HepG2 (cell line): ENCODE measurements around the gene TTC5. TPM values are rescaled to one million over a fixed set of nuclear protein-coding genes. Genes with fewer than 3 reads are reported as not detected.

Experiments
- AFF4 ChIP-seq: sonication (generic); formaldehyde crosslinking; IDR thresholded peaks from 2 replicates; pipeline ENCODE4 v1.4.0; 2020; ENCODE audit warnings: missing genetic modification reagents
- CREB1 ChIP-seq, 2 experiments: fragments of 450-650 bp in 1 of 2; IDR thresholded peaks; 2 replicates each; pipeline ENCODE4 v1.6.1; 2016 to 2017; ENCODE audit warnings: control low read depth in 1 of 2, mild to moderate bottlenecking in 1 of 2, missing compliant biosample characterization in 1 of 2, missing genetic modification characterization in 1 of 2
- GMEB1 ChIP-seq: sonication (generic); formaldehyde crosslinking; IDR thresholded peaks from 2 replicates; pipeline ENCODE4 v1.5.1; 2020; ENCODE audit warnings: missing genetic modification reagents, mild to moderate bottlenecking, borderline replicate concordance
- HDAC2 ChIP-seq: sonication (generic); formaldehyde crosslinking; IDR thresholded peaks from 2 replicates; pipeline ENCODE4 v1.4.0; 2020; ENCODE audit warnings: missing genetic modification reagents
- KDM2A ChIP-seq: sonication (generic); formaldehyde crosslinking; IDR thresholded peaks from 2 replicates; pipeline ENCODE4 v1.4.0; 2020; ENCODE audit warnings: low read depth, missing genetic modification reagents, borderline replicate concordance
- KLF6 ChIP-seq: IDR thresholded peaks from 2 replicates; pipeline ENCODE4 v1.8.0; 2016; ENCODE audit warnings: missing biosample characterization, missing genetic modification reagents
- MTA3 ChIP-seq: sonication (generic); formaldehyde crosslinking; IDR thresholded peaks from 2 replicates; pipeline ENCODE4 v1.4.0; 2020; ENCODE audit warnings: missing genetic modification reagents
- MTERF4 ChIP-seq: sonication (generic); formaldehyde crosslinking; IDR thresholded peaks from 2 replicates; pipeline ENCODE4 v1.8.0; 2023; ENCODE audit warnings: mild to moderate bottlenecking, missing genetic modification reagents
- SMAD9 ChIP-seq: sonication (generic); formaldehyde crosslinking; IDR thresholded peaks from 2 replicates; pipeline ENCODE4 v1.5.1; 2020; ENCODE audit warnings: mild to moderate bottlenecking, missing genetic modification reagents
- SOX5 ChIP-seq: IDR thresholded peaks from 2 replicates; pipeline ENCODE4 v1.6.1; 2016; ENCODE audit warnings: borderline replicate concordance
- SP140L ChIP-seq: sonication (generic); formaldehyde crosslinking; IDR thresholded peaks from 2 replicates; pipeline ENCODE4 v1.4.0; 2020; ENCODE audit warnings: missing genetic modification reagents, borderline replicate concordance
- U2AF1 ChIP-seq: fragments of 200-400 bp; formaldehyde crosslinking; optimal IDR thresholded peaks from 2 replicates; pipeline ENCODE3; 2017; ENCODE audit warnings: mild to moderate bottlenecking, low read depth, low read length
- ZBTB26 ChIP-seq: IDR thresholded peaks from 2 replicates; pipeline ENCODE4 v1.6.1; 2016; ENCODE audit warnings: missing compliant biosample characterization, missing genetic modification reagents, borderline replicate concordance
- ZBTB4 ChIP-seq: sonication (generic); formaldehyde crosslinking; IDR thresholded peaks from 2 replicates; pipeline ENCODE4 v1.4.0; 2020; ENCODE audit warnings: missing genetic modification reagents, mild to moderate bottlenecking, borderline replicate concordance
- ZNF251 ChIP-seq: sonication (generic); formaldehyde crosslinking; IDR thresholded peaks from 2 replicates; pipeline ENCODE4 v1.9.0; 2021; ENCODE audit warnings: mild to moderate bottlenecking, missing genetic modification reagents
- ZNF883 ChIP-seq: sonication (generic); formaldehyde crosslinking; IDR thresholded peaks from 2 replicates; pipeline ENCODE4 v1.5.1; 2020; ENCODE audit warnings: mild to moderate bottlenecking, missing genetic modification reagents; ENCODE audit errors: not compliant biosample characterization
- ZSCAN22 ChIP-seq: sonication (generic); formaldehyde crosslinking; IDR thresholded peaks from 2 replicates; pipeline ENCODE4 v1.4.0; 2020; ENCODE audit warnings: mild to moderate bottlenecking, missing genetic modification reagents
- polyA plus RNA-seq, 8 experiments: library from polyadenylated mRNA; depleted of rRNA in 3 of 8; stranded (reverse) in 7 of 8; unstranded in 1 of 8; fragments of >200 nt; fragmentation: Illumina TruSeq in 4 of 8; extraction: Trizol in 4 of 8; gene quantifications; 2 replicates each; pipeline versions ENCODE4 v1.2.1 to v1.2.3, GENCODE V29; 2011 to 2016; ENCODE audit warnings: low read depth in 4 of 8, missing spikeins in 1 of 8, mixed read lengths in 1 of 8; ENCODE audit not compliant: insufficient read depth in 1 of 8
- total RNA-seq, 5 experiments: library from RNA; depleted of rRNA; stranded (reverse); fragments of >200 nt; fragmentation: Illumina TruSeq; extraction: Trizol; gene quantifications; 2 replicates each; pipeline ENCODE4 v1.2.3, GENCODE V29; 2016; ENCODE audit warnings: low read depth in 1 of 5

The TTC5 gene
- total and polyA plus RNA-seq, 2 of the 13 experiments (the other 11 are each of a cell fraction or from before 2014, with no cell fraction given) = 8.7 to 28.5 TPM

GRCh38 chr14:20343092-20343861 is 37.5 kb upstream of the TTC5 start, which contains the start of gene PARP2 (continued):
- TF ChIP-seq MTERF4 (CRISPR knock-in tag) (peak; percentile 59; the same call in 1 of the 2 replicates), GMEB1 (CRISPR knock-in tag) (peak; percentile 78), SOX5 (CRISPR knock-in tag) (peak; percentile 65), KLF6 (CRISPR knock-in tag) (peak; percentile 25; the same call in 1 of the 2 replicates), KDM2A (CRISPR knock-in tag) (peak; percentile 85), HDAC2 (peak; percentile 82), ZBTB4 (CRISPR knock-in tag) (peak; percentile 12; the same call in 1 of the 2 replicates), U2AF1 (peak; percentile 29), CREB1 (IDR thresholded peaks at IDR 0.05) (peak; percentile 100), CREB1 (CRISPR knock-in tag; IDR thresholded peaks at IDR 0.05) (peak; percentile 99), SMAD9 (CRISPR knock-in tag) (peak; percentile 30; the same call in 1 of the 2 replicates), AFF4 (peak; percentile 49; the same call in 1 of the 2 replicates), ZNF883 (no peak), SP140L (CRISPR knock-in tag) (peak; percentile 19; the same call in 1 of the 2 replicates), MTA3 (CRISPR knock-in tag) (no peak), ZBTB26 (CRISPR knock-in tag) (peak; percentile 49; the same call in 1 of the 2 replicates), ZSCAN22 (no peak), ZNF251 (CRISPR knock-in tag) (0 out of 2 replicates have a peak, but pooled peaks have one; percentile 48)
